Measurements from ENCODE around the gene MYO18A. TPM values are rescaled to one million over a fixed set of nuclear protein-coding genes. Genes with fewer than 3 reads are reported as not detected.

The MYO18A gene
- total RNA-seq, 1 experiment from 2014 or later = 41.7 TPM

- DNase-seq (ENCODE audit: low read depth) = no peak
Observed at GRCh38 chr17:29084541-29085146, 95.6 kb downstream of the MYO18A start.

GRCh38 chr17:29080965-29081364 lies 99.2 kb downstream of the MYO18A start:
- no peak for DNase-seq (ENCODE audit: low read depth)

GRCh38 chr17:29080323-29080722 lies 99.9 kb downstream of the MYO18A start:
- DNase-seq (ENCODE audit: low read depth) = no peak

GRCh38 chr17:29079887-29080286 lies 100.3 kb downstream of the MYO18A start:
- DNase-seq (ENCODE audit: low read depth) = no peak

- DNase-seq (ENCODE audit: low read depth) = no peak
Observed at GRCh38 chr17:29079433-29079832, 100.8 kb downstream of the MYO18A start.

- peak; percentile 44 for DNase-seq (ENCODE audit: low read depth)
Observed at GRCh38 chr17:29078183-29079045, 101.8 kb downstream of the MYO18A start.

- DNase-seq (ENCODE audit: low read depth) = no peak
Observed at GRCh38 chr17:29077320-29077719, 102.9 kb downstream of the MYO18A start.

- no peak for DNase-seq (ENCODE audit: low read depth)
Observed at GRCh38 chr17:29076722-29077121, 103.5 kb downstream of the MYO18A start.

GRCh38 chr17:29076087-29076486 lies 104.1 kb downstream of the MYO18A start:
- DNase-seq (ENCODE audit: low read depth) = no peak

- DNase-seq (ENCODE audit: low read depth) = no peak
Observed at GRCh38 chr17:29074488-29074887, 105.7 kb downstream of the MYO18A start.

- no peak for DNase-seq (ENCODE audit: low read depth)
Observed at GRCh38 chr17:29073520-29073919, 106.7 kb downstream of the MYO18A start.

GRCh38 chr17:29073045-29073444 lies 107.2 kb downstream of the MYO18A start:
- DNase-seq (ENCODE audit: low read depth) = no peak

GRCh38 chr17:29071303-29071702 lies 108.9 kb downstream of the MYO18A start:
- no peak for DNase-seq (ENCODE audit: low read depth)

- no peak for DNase-seq (ENCODE audit: low read depth)
Observed at GRCh38 chr17:29070781-29071180, 109.4 kb downstream of the MYO18A start.

- DNase-seq (ENCODE audit: low read depth) = no peak
Observed at GRCh38 chr17:29070308-29070707, 109.9 kb downstream of the MYO18A start.

- DNase-seq (ENCODE audit: low read depth) = peak; percentile 13
Observed at GRCh38 chr17:29069526-29070041, 110.6 kb downstream of the MYO18A start.

- DNase-seq (ENCODE audit: low read depth) = no peak
Observed at GRCh38 chr17:29068818-29069217, 111.4 kb downstream of the MYO18A start.

GRCh38 chr17:29066606-29067005 lies 113.6 kb downstream of the MYO18A start:
- DNase-seq (ENCODE audit: low read depth) = no peak

- peak; percentile 55 for DNase-seq (ENCODE audit: low read depth)
Observed at GRCh38 chr17:29066047-29066446, 114.2 kb downstream of the MYO18A start.

GRCh38 chr17:29063992-29064391 lies 116.2 kb downstream of the MYO18A start:
- no peak for DNase-seq (ENCODE audit: low read depth)

GRCh38 chr17:29062215-29062614 lies 118.0 kb downstream of the MYO18A start:
- DNase-seq (ENCODE audit: low read depth) = no peak

GRCh38 chr17:29061036-29061435 lies 119.2 kb downstream of the MYO18A start:
- no peak for DNase-seq (ENCODE audit: low read depth)

- DNase-seq (ENCODE audit: low read depth) = no peak
Observed at GRCh38 chr17:29060475-29060874, 119.7 kb downstream of the MYO18A start.

Measured in LHCN-M2 (cell line).